Activated B cell treated with CpG ODN at 0.5 μM for 24 hours (primary cell): ENCODE measurements around the gene LPP. TPM values are rescaled to one million over a fixed set of nuclear protein-coding genes. Genes with fewer than 3 reads are reported as not detected.

ENCODE experiments used
- ATAC-seq: fragments of 200-7000 bp; cut with Tn5 transposase; one replicate; pipeline ENCODE4 v1.10.0; 2021; ENCODE audit warnings: low read depth, mild to moderate bottlenecking, moderate library complexity
- CTCF ChIA-PET: fragments of 350-600 bp; sonication (Branson Sonifier 250); formaldehyde crosslinking; loops from one replicate; lab custom pipeline; 2021; ENCODE audit warnings: antibody characterized with exemption; lab: Charles Lee
- POLR2A ChIA-PET: fragments of 350-600 bp; sonication (Branson Sonifier 250); formaldehyde crosslinking; loops from one replicate; lab custom pipeline; 2021; ENCODE audit warnings: antibody characterized with exemption; lab: Charles Lee
- DNase-seq: peaks from one replicate; pipeline ENCODE4 v3.0.0; 2022
- H3K27ac Mint-ChIP-seq: one replicate; pipeline ENCODE4 v1.8.0; 2020; ENCODE audit warnings: mixed read lengths
- H3K27me3 Mint-ChIP-seq: one replicate; pipeline ENCODE4 v1.8.0; 2021; ENCODE audit warnings: mixed read lengths
- H3K36me3 Mint-ChIP-seq: one replicate; pipeline ENCODE4 v1.8.0; 2021; ENCODE audit warnings: low read depth, mixed read lengths
- H3K4me1 Mint-ChIP-seq: one replicate; pipeline ENCODE4 v1.8.0; 2021; ENCODE audit warnings: mixed read lengths
- H3K4me3 Mint-ChIP-seq: one replicate; pipeline ENCODE4 v1.8.0; 2020; ENCODE audit warnings: mild to moderate bottlenecking, mixed read lengths
- H3K9me3 Mint-ChIP-seq: one replicate; pipeline ENCODE4 v1.8.0; 2020; ENCODE audit warnings: mixed read lengths
- CTCF ChIP-seq: fragments of 200-600 bp; IDR thresholded peaks from one replicate; pipeline ENCODE4 v1.8.0; 2022; ENCODE audit warnings: antibody characterized with exemption, mild to moderate bottlenecking
- intact Hi-C: fragments of 100-400 bp; cut with micrococcal nuclease; formaldehyde crosslinking; loops from one replicate; pipeline ENCODE4 v1.15.1; 2024
- total RNA-seq: library from RNA; stranded (reverse); gene quantifications from 2 replicates; pipeline ENCODE4 v1.2.3, GENCODE V29; 2022

The LPP gene
- total RNA-seq, 1 donor from 2014 or later, result 60.1 TPM

DNA sequence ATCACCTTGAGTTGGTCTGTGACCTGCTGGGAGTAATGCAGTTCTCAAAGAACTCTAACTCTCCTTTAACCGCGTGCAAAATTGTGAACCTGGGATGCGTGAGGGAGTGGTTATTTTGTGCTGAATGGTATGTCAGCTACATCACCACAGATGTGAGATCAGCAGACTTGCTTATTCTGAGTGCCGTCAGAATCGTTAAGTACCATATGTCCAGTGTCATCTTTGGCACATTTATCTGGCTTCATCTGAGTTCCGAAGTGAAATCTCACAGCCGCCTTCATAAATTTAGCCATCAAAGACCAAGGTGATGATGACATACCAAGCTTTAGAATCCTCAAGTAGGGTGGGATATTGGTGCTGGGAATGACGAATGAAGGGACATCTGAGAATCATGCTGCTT is 670.6 kb downstream of the LPP start:
- no peaks in the 10 kb centered on the region for H3K9me3 Mint-ChIP-seq
- ATAC-seq (no peak), DNase-seq (no peak)
- ChIA-PET CTCF (no interaction called here), POLR2A (no interaction called here)
- H3K4me1 Mint-ChIP-seq, result no peaks in the 10 kb centered on the region
- no peaks in the 10 kb centered on the region for H3K36me3 Mint-ChIP-seq
- intact Hi-C loops, result no loop called here
- H3K27ac Mint-ChIP-seq, result no peak overlapping the region
- no peak for TF ChIP-seq CTCF
- no peak overlapping the region for H3K4me3 Mint-ChIP-seq
- H3K27me3 Mint-ChIP-seq, result no peaks in the 10 kb centered on the region

GRCh38 chr3:188825901-188826300 is 671.9 kb downstream of the LPP start:
- CTCF ChIA-PET, result no interaction called here
- no peak for ATAC-seq

DNA sequence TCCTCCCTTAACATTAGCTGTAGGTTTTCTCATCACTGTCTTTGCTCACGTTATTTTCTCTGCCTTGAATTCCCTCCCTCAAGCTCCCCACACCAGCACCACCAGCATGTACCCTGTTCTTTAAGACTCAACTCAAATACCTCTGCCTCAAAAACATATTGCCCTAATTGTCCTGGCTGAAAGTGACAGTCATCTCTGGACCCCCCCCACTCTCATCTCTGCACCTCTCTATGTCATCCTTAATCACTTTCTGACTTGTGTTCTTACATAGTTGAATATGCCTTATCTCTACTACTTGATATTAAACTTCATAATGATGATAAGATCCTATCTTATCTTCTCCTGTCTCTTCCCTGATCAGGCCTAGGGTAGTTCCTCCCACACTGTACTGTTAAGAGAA is 672.6 kb downstream of the LPP start:
- no peaks in the 10 kb centered on the region for H3K9me3 Mint-ChIP-seq
- H3K27me3 Mint-ChIP-seq, result no peaks in the 10 kb centered on the region
- ChIA-PET CTCF (no interaction called here), POLR2A (interaction anchor here (0.6 kb wide), 1 partner anchor 22 kb away, joined by 8 read pairs; no protein-coding TSS in a partner anchor)
- no peaks in the 10 kb centered on the region for H3K4me1 Mint-ChIP-seq
- no peak for ATAC-seq
- no peak for DNase-seq
- intact Hi-C loops, result no loop called here
- H3K36me3 Mint-ChIP-seq, result no peaks in the 10 kb centered on the region
- TF ChIP-seq CTCF, result no peak
- H3K4me3 Mint-ChIP-seq, result no peak overlapping the region
- H3K27ac Mint-ChIP-seq, result no peak overlapping the region

More at GRCh38 chr3:188825901-188826300, 671.9 kb downstream of the LPP start:
- Mint-ChIP-seq H3K27ac (no peak overlapping the region), H3K4me3 (no peak overlapping the region), H3K36me3 (no peaks in the 10 kb centered on the region), H3K9me3 (no peaks in the 10 kb centered on the region), H3K4me1 (no peaks in the 10 kb centered on the region), H3K27me3 (no peaks in the 10 kb centered on the region)
- intact Hi-C loops, result no loop called here
- no peak for TF ChIP-seq CTCF
- POLR2A ChIA-PET, result no interaction called here
- DNase-seq, result no peak

GRCh38 chr3:188827103-188827502 is 673.1 kb downstream of the LPP start:
- H3K4me1 Mint-ChIP-seq, result no peaks in the 10 kb centered on the region
- no peak overlapping the region for H3K27ac Mint-ChIP-seq
- ATAC-seq (no peak), DNase-seq (no peak)
- no peaks in the 10 kb centered on the region for H3K36me3 Mint-ChIP-seq
- H3K4me3 Mint-ChIP-seq, result no peak overlapping the region
- ChIA-PET CTCF (no interaction called here), POLR2A (interaction anchor here (0.6 kb wide), 1 partner anchor 21 kb away, joined by 8 read pairs; no protein-coding TSS in a partner anchor)
- no peak for TF ChIP-seq CTCF
- H3K27me3 Mint-ChIP-seq, result no peaks in the 10 kb centered on the region
- intact Hi-C loops, result no loop called here
- H3K9me3 Mint-ChIP-seq, result no peaks in the 10 kb centered on the region

- no peaks in the 10 kb centered on the region for H3K27me3 Mint-ChIP-seq
- intact Hi-C loops, result no loop called here
- no peak overlapping the region for H3K27ac Mint-ChIP-seq
- H3K4me1 Mint-ChIP-seq, result no peaks in the 10 kb centered on the region
- H3K4me3 Mint-ChIP-seq, result no peak overlapping the region
- ATAC-seq, result no peak
- H3K36me3 Mint-ChIP-seq, result no peaks in the 10 kb centered on the region
- ChIA-PET CTCF (no interaction called here), POLR2A (interaction anchor here (0.8 kb wide), 1 partner anchor 10 kb away, joined by 3 read pairs; no protein-coding TSS in a partner anchor)
- no peak for TF ChIP-seq CTCF
- no peaks in the 10 kb centered on the region for H3K9me3 Mint-ChIP-seq
- no peak for DNase-seq
Observed at GRCh38 chr3:188827576-188827975, 673.6 kb downstream of the LPP start.
